Ishikawa (cell line): ENCODE data around the gene ARMC3.

Source experiments
- CREB1 ChIP-seq: IDR thresholded peaks from 2 replicates; pipeline ENCODE4 v1.6.1; 2012; ENCODE audit warnings: low read depth
- EGR1 ChIP-seq: IDR thresholded peaks from 2 replicates; pipeline ENCODE4 v1.6.1; 2012
- NFIC ChIP-seq: IDR thresholded peaks from 2 replicates; pipeline ENCODE4 v1.6.1; 2012
- RAD21 ChIP-seq: IDR thresholded peaks from 2 replicates; pipeline ENCODE4 v1.6.1; 2012; ENCODE audit warnings: low read depth
- REST ChIP-seq: IDR thresholded peaks from 2 replicates; pipeline ENCODE4 v1.6.1; 2012; ENCODE audit warnings: low read depth, mild to moderate bottlenecking
- TAF1 ChIP-seq: IDR thresholded peaks from 2 replicates; pipeline ENCODE4 v1.6.1; 2012; ENCODE audit warnings: low read depth, mild to moderate bottlenecking
- TCF12 ChIP-seq: IDR thresholded peaks from 2 replicates; pipeline ENCODE4 v1.6.1; 2012; ENCODE audit warnings: low read depth
- TEAD4 ChIP-seq: IDR thresholded peaks from 2 replicates; pipeline ENCODE4 v1.6.1; 2012
- YY1 ChIP-seq: IDR thresholded peaks from 2 replicates; pipeline ENCODE4 v1.6.1; 2012; ENCODE audit warnings: low read depth
- ZBTB7A ChIP-seq: IDR thresholded peaks from 2 replicates; pipeline ENCODE4 v1.6.1; 2012; ENCODE audit warnings: low read depth
- TF ChIP-seq, protein P1 (sequence below): IDR thresholded peaks from 2 replicates; pipeline ENCODE4 v1.6.1; 2012
- TF ChIP-seq, protein P2 (sequence below): IDR thresholded peaks from 2 replicates; pipeline ENCODE4 v1.6.1; 2012

GRCh38 chr10:22925088-22925487 lies 2.8 kb upstream of the ARMC3 start:
- TF ChIP-seq, protein P1, sequence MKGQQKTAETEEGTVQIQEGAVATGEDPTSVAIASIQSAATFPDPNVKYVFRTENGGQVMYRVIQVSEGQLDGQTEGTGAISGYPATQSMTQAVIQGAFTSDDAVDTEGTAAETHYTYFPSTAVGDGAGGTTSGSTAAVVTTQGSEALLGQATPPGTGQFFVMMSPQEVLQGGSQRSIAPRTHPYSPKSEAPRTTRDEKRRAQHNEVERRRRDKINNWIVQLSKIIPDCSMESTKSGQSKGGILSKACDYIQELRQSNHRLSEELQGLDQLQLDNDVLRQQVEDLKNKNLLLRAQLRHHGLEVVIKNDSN, result no peak
- TF ChIP-seq TAF1 (no peak), RAD21 (no peak), TCF12 (no peak), YY1 (no peak), REST (no peak), NFIC (no peak), TEAD4 (no peak), CREB1 (no peak), ZBTB7A (no peak), EGR1 (no peak)
- TF ChIP-seq, protein P2, sequence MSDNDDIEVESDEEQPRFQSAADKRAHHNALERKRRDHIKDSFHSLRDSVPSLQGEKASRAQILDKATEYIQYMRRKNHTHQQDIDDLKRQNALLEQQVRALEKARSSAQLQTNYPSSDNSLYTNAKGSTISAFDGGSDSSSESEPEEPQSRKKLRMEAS, result no peak
